ENCODE data around the gene DDX28. TPM values are rescaled to one million over a fixed set of nuclear protein-coding genes. Genes with fewer than 3 reads are reported as not detected.

The DDX28 gene, protein sequence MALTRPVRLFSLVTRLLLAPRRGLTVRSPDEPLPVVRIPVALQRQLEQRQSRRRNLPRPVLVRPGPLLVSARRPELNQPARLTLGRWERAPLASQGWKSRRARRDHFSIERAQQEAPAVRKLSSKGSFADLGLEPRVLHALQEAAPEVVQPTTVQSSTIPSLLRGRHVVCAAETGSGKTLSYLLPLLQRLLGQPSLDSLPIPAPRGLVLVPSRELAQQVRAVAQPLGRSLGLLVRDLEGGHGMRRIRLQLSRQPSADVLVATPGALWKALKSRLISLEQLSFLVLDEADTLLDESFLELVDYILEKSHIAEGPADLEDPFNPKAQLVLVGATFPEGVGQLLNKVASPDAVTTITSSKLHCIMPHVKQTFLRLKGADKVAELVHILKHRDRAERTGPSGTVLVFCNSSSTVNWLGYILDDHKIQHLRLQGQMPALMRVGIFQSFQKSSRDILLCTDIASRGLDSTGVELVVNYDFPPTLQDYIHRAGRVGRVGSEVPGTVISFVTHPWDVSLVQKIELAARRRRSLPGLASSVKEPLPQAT
- 9.9 TPM for polyA plus RNA-seq
- long read RNA-seq, donor 1, partial matches to known transcripts, result 0 of 3 reads
- long read RNA-seq, donor 1, other reads (novel, unspliced or antisense), result 0 of 3 reads
- long read RNA-seq, donor 2, transcript DDX28-201 (1 exons, 2,169 nt), result major isoform, 7 of 7 reads
- long read RNA-seq, donor 2, partial matches to known transcripts, result 0 of 7 reads
- long read RNA-seq, donor 2, other reads (novel, unspliced or antisense), result 0 of 7 reads
- long read RNA-seq, donor 3, result 0 reads
- long read RNA-seq, donor 4, partial matches to known transcripts, result 0 of 2 reads
- long read RNA-seq, donor 4, other reads (novel, unspliced or antisense), result 0 of 2 reads
- long read RNA-seq, donor 5, partial matches to known transcripts, result 0 of 3 reads
- long read RNA-seq, donor 5, other reads (novel, unspliced or antisense), result 0 of 3 reads
- long read RNA-seq, donor 6, transcript DDX28-201 (1 exons, 2,169 nt), result major isoform, 18 of 18 reads
- long read RNA-seq, donor 6, partial matches to known transcripts, result 0 of 18 reads
- long read RNA-seq, donor 6, other reads (novel, unspliced or antisense), result 0 of 18 reads
- long read RNA-seq, donor 7, transcript DDX28-201 (1 exons, 2,169 nt), result major isoform, 5 of 5 reads
- long read RNA-seq, donor 7, partial matches to known transcripts, result 0 of 5 reads
- long read RNA-seq, donor 7, other reads (novel, unspliced or antisense), result 0 of 5 reads
- long read RNA-seq, donor 8, transcript DDX28-201 (1 exons, 2,169 nt), result major isoform, 14 of 14 reads
- long read RNA-seq, donor 8, partial matches to known transcripts, result 0 of 14 reads
- long read RNA-seq, donor 8, other reads (novel, unspliced or antisense), result 0 of 14 reads
- long read RNA-seq, donor 9, transcript DDX28-201 (1 exons, 2,169 nt), result major isoform, 17 of 17 reads
- long read RNA-seq, donor 9, partial matches to known transcripts, result 0 of 17 reads
- long read RNA-seq, donor 9, other reads (novel, unspliced or antisense), result 0 of 17 reads
- long read RNA-seq, donor 10, transcript DDX28-201 (1 exons, 2,169 nt), result major isoform, 8 of 8 reads
- long read RNA-seq, donor 10, partial matches to known transcripts, result 0 of 8 reads
- long read RNA-seq, donor 10, other reads (novel, unspliced or antisense), result 0 of 8 reads
- long read RNA-seq, donor 11, transcript DDX28-201 (1 exons, 2,169 nt), result major isoform, 12 of 12 reads
- long read RNA-seq, donor 11, partial matches to known transcripts, result 0 of 12 reads
- long read RNA-seq, donor 11, other reads (novel, unspliced or antisense), result 0 of 12 reads

GRCh38 chr16:68022728-68023537, at the start of gene DDX28, which contains the start of gene DUS2:
TSS of gene DDX28 (minus strand) at chr16:68023232. CDS start at chr16:68023202, 30 bp downstream.
TSS of gene DUS2 (plus strand) at chr16:68023284. CDS start at chr16:68038024, 14,740 bp downstream.
- H3K9me3 ChIP-seq (ENCODE audit: control insufficient read depth, low read depth, low read length), result no peaks in the 10 kb centered on the region
- peak within 1 kb of the TSS; percentile 76 for H3K27ac ChIP-seq (ENCODE audit: low read length)
- H3K4me1 ChIP-seq (ENCODE audit: control insufficient read depth, insufficient read depth, low read length), result peaks cover 12% of the 10 kb centered on the region
- H3K27me3 ChIP-seq (ENCODE audit: control insufficient read depth, insufficient read depth, low read length), result no peaks in the 10 kb centered on the region
- peaks cover 11% of the 10 kb centered on the region for H3K36me3 ChIP-seq (ENCODE audit: control insufficient read depth, insufficient read depth, low read length)
- peak; percentile 92 to 96 for DNase-seq
- no CpG with 5 or more reads among the region's 84 CpGs for WGBS (ENCODE audit: insufficient coverage, low lambda C conversion rate)
- H3K4me3 ChIP-seq (ENCODE audit: low read length), result peak within 1 kb of the TSS; percentile 82

- WGBS (ENCODE audit: insufficient coverage, low lambda C conversion rate), result no CpG with 5 or more reads among the region's 9 CpGs
- no peak overlapping the region for H3K4me3 ChIP-seq (ENCODE audit: low read length)
- peaks cover 64% of the 10 kb centered on the region for H3K36me3 ChIP-seq (ENCODE audit: control insufficient read depth, insufficient read depth, low read length)
- no peaks in the 10 kb centered on the region for H3K9me3 ChIP-seq (ENCODE audit: control insufficient read depth, low read depth, low read length)
- no peaks in the 10 kb centered on the region for H3K4me1 ChIP-seq (ENCODE audit: control insufficient read depth, insufficient read depth, low read length)
- H3K27me3 ChIP-seq (ENCODE audit: control insufficient read depth, insufficient read depth, low read length), result no peaks in the 10 kb centered on the region
- DNase-seq, result peak; percentile 76 to 81
- H3K27ac ChIP-seq (ENCODE audit: low read length), result peak overlapping the region; percentile 33
Observed at GRCh38 chr16:68072038-68072695, 49.1 kb upstream of the DDX28 start.

DNA sequence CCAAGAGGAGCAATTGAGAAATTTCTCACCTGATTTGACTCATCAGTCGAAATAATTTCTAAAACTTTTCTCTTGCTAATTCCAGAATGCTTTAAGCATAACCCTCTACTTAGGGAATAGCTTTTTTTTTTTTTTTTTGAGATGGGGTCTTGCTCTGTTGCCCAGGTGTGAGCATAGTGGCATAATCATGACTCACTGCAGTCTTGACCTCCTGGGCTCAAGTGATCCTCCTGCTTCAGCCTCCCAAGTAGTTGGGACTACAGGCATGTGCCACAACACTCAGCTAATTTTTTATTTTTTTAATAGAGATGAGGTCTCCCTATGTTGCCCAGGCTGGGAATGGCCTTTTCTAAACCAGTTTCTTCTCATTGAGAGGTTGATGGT, 48.5 kb upstream of the DDX28 start:
- no peak overlapping the region for H3K27ac ChIP-seq (ENCODE audit: low read length)
- H3K4me3 ChIP-seq (ENCODE audit: low read length), result no peak overlapping the region
- WGBS (ENCODE audit: insufficient coverage, low lambda C conversion rate), result no CpG with 5 or more reads among the region's 1 CpG
- no peaks in the 10 kb centered on the region for H3K9me3 ChIP-seq (ENCODE audit: control insufficient read depth, low read depth, low read length)
- no peak for DNase-seq
- no peaks in the 10 kb centered on the region for H3K27me3 ChIP-seq (ENCODE audit: control insufficient read depth, insufficient read depth, low read length)
- H3K4me1 ChIP-seq (ENCODE audit: control insufficient read depth, insufficient read depth, low read length), result no peaks in the 10 kb centered on the region
- H3K36me3 ChIP-seq (ENCODE audit: control insufficient read depth, insufficient read depth, low read length), result peaks cover 65% of the 10 kb centered on the region

DNA sequence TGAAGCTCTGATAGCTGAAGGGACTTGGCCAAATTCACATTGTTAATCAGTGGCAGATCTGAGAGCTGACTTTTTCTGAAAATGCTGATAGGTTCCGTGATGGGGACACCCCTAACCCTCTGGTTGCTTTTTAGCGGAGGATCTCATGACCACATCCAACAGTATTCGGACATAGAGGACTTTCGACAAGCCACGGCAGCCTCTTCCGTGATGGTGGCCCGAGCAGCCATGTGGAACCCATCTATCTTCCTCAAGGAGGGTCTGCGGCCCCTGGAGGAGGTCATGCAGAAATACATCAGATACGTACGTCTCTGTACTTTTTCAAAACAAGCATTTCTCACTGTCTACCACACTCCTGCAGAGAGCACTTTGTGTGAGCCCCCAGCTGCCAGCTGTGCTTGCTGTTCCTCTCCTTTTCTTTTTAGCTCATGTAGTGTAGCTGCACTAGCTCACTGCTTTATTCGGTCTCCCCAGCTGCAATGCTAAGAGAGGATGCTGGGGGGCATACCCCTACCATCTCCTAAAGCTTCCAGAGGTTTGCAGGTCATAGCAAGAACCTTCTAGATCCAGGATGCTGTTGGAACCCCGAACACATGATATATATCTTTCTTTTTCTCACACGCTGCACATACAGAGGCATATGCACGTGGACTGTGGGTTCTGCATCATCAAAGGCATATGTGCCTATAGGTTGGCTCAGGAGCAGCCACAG, 47.9 kb upstream of the DDX28 start:
- peaks cover 65% of the 10 kb centered on the region for H3K36me3 ChIP-seq (ENCODE audit: control insufficient read depth, insufficient read depth, low read length)
- H3K9me3 ChIP-seq (ENCODE audit: control insufficient read depth, low read depth, low read length), result no peaks in the 10 kb centered on the region
- H3K4me1 ChIP-seq (ENCODE audit: control insufficient read depth, insufficient read depth, low read length), result no peaks in the 10 kb centered on the region
- H3K27me3 ChIP-seq (ENCODE audit: control insufficient read depth, insufficient read depth, low read length), result no peaks in the 10 kb centered on the region
- H3K27ac ChIP-seq (ENCODE audit: low read length), result no peak overlapping the region
- H3K4me3 ChIP-seq (ENCODE audit: low read length), result no peak overlapping the region
- WGBS (ENCODE audit: insufficient coverage, low lambda C conversion rate), result 92% methylated on average over 2 of the region's 14 CpGs
- DNase-seq, result no peak

DNA sequence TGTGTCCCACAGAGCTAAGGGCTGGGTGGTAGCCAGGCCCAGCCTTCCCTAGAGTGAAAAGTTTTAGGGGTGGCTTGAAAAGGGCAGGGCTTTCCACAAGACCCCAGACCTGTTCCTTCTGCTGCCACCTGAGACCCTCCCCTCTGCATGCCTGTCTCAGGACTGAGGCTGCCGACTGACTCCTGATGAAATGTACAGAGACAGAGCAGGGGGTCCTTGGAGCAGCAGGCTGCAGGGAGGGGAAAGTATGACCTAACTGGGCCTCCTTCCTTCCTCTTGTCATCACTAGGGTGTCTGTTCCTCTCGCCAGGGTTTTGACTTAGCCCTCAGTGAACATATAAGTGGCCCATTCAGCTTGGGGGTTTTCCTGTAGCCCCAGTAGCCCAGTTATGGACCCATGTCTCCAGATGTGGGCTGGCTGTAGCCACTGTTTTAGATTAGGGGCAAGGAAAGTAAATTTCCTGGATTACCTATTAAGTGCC, 47.3 kb upstream of the DDX28 start:
- no CpG with 5 or more reads among the region's 2 CpGs for WGBS (ENCODE audit: insufficient coverage, low lambda C conversion rate)
- no peak overlapping the region for H3K27ac ChIP-seq (ENCODE audit: low read length)

GRCh38 chr16:68069511-68070248, 46.6 kb upstream of the DDX28 start:
- no peaks in the 10 kb centered on the region for H3K4me1 ChIP-seq (ENCODE audit: control insufficient read depth, insufficient read depth, low read length)
- no peak for DNase-seq
- H3K27me3 ChIP-seq (ENCODE audit: control insufficient read depth, insufficient read depth, low read length), result no peaks in the 10 kb centered on the region
- no CpG with 5 or more reads among the region's 7 CpGs for WGBS (ENCODE audit: insufficient coverage, low lambda C conversion rate)
- H3K9me3 ChIP-seq (ENCODE audit: control insufficient read depth, low read depth, low read length), result no peaks in the 10 kb centered on the region
- H3K27ac ChIP-seq (ENCODE audit: low read length), result no peak overlapping the region
- H3K4me3 ChIP-seq (ENCODE audit: low read length), result no peak overlapping the region
- peaks cover 57% of the 10 kb centered on the region for H3K36me3 ChIP-seq (ENCODE audit: control insufficient read depth, insufficient read depth, low read length)

More for the DNA sequence above, 47.3 kb upstream of the DDX28 start:
- H3K4me3 ChIP-seq (ENCODE audit: low read length), result no peak overlapping the region
- H3K27me3 ChIP-seq (ENCODE audit: control insufficient read depth, insufficient read depth, low read length), result no peaks in the 10 kb centered on the region
- no peaks in the 10 kb centered on the region for H3K4me1 ChIP-seq (ENCODE audit: control insufficient read depth, insufficient read depth, low read length)
- peaks cover 64% of the 10 kb centered on the region for H3K36me3 ChIP-seq (ENCODE audit: control insufficient read depth, insufficient read depth, low read length)
- no peaks in the 10 kb centered on the region for H3K9me3 ChIP-seq (ENCODE audit: control insufficient read depth, low read depth, low read length)
- no peak for DNase-seq

DNA sequence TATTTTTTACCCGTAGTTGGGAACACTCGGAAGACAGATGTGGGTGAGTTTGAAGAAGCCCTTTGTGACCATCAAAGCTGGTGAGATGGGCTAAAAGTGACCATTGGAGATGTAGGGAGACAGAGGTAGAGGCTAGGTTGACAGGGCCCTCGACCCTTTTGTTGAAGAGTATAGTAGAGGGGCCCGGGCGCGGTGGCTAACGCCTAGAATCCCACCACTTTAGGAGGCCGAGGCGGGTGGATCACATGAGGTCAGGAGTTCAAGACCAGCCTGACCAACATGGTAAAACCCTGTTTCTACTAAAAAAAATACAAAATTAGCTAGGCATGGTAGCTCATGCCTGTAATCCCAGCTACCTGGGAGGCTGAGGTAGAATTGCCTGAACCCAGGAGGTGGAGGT, 45.9 kb upstream of the DDX28 start:
- Histone ChIP-seq H3K27ac (ENCODE audit: low read length) (no peak overlapping the region), H3K4me3 (ENCODE audit: low read length) (no peak overlapping the region), H3K27me3 (ENCODE audit: control insufficient read depth, insufficient read depth, low read length) (no peaks in the 10 kb centered on the region), H3K36me3 (ENCODE audit: control insufficient read depth, insufficient read depth, low read length) (peaks cover 51% of the 10 kb centered on the region), H3K9me3 (ENCODE audit: control insufficient read depth, low read depth, low read length) (no peaks in the 10 kb centered on the region), H3K4me1 (ENCODE audit: control insufficient read depth, insufficient read depth, low read length) (no peaks in the 10 kb centered on the region)
- WGBS (ENCODE audit: insufficient coverage, low lambda C conversion rate), result 100% methylated on average over 2 of the region's 9 CpGs
- no peak for DNase-seq

GRCh38 chr16:68066763-68067162, 43.7 kb upstream of the DDX28 start:
- Histone ChIP-seq H3K4me1 (ENCODE audit: control insufficient read depth, insufficient read depth, low read length) (no peaks in the 10 kb centered on the region), H3K4me3 (ENCODE audit: low read length) (no peak overlapping the region), H3K9me3 (ENCODE audit: control insufficient read depth, low read depth, low read length) (no peaks in the 10 kb centered on the region), H3K27ac (ENCODE audit: low read length) (no peak overlapping the region), H3K27me3 (ENCODE audit: control insufficient read depth, insufficient read depth, low read length) (no peaks in the 10 kb centered on the region), H3K36me3 (ENCODE audit: control insufficient read depth, insufficient read depth, low read length) (peaks cover 49% of the 10 kb centered on the region)
- DNase-seq, result no peak
- no CpG with 5 or more reads among the region's 1 CpG for WGBS (ENCODE audit: insufficient coverage, low lambda C conversion rate)
